Smooth muscle cell (in vitro differentiated cells): ENCODE data around the gene TRPC1. TPM values are rescaled to one million over a fixed set of nuclear protein-coding genes. Genes with fewer than 3 reads are reported as not detected.

Source experiments
- DNase-seq: peaks from one replicate; lab custom pipeline; 2025; ENCODE audit not compliant: unreplicated experiment; lab: John Stamatoyannopoulos, UW
- H2AFZ ChIP-seq: fragments of 200-600 bp; sonication (generic); 2 replicates; pipeline ENCODE4 v1.6.0; 2016; ENCODE audit warnings: antibody characterized with exemption, low read depth, mild to moderate bottlenecking
- H3F3A ChIP-seq: fragments of 200-600 bp; sonication (generic); 2 replicates; pipeline ENCODE4 v1.6.0; 2017; ENCODE audit warnings: antibody characterized with exemption, low read depth
- H3K27ac ChIP-seq: fragments of 200-600 bp; sonication (generic); 2 replicates; pipeline ENCODE4 v1.5.1; 2016; ENCODE audit warnings: low read depth, mild to moderate bottlenecking
- H3K27me3 ChIP-seq: fragments of 200-600 bp; sonication (generic); 2 replicates; pipeline ENCODE4 v1.6.1; 2016; ENCODE audit warnings: low read depth, mild to moderate bottlenecking
- H3K36me3 ChIP-seq: fragments of 200-600 bp; sonication (generic); 2 replicates; pipeline ENCODE4 v1.5.1; 2016; ENCODE audit warnings: low read depth
- H3K4me1 ChIP-seq: fragments of 200-600 bp; sonication (generic); 2 replicates; pipeline ENCODE4 v1.5.1; 2016; ENCODE audit warnings: low read depth
- H3K4me2 ChIP-seq: fragments of 200-600 bp; sonication (generic); 2 replicates; pipeline ENCODE4 v1.6.0; 2016; ENCODE audit warnings: mild to moderate bottlenecking
- H3K4me3 ChIP-seq: fragments of 200-600 bp; sonication (generic); 2 replicates; pipeline ENCODE4 v1.5.1; 2016; ENCODE audit warnings: mild to moderate bottlenecking
- H3K79me2 ChIP-seq: fragments of 200-600 bp; sonication (generic); 2 replicates; pipeline ENCODE4 v1.6.0; 2016; ENCODE audit warnings: low read depth, mild to moderate bottlenecking
- H3K9ac ChIP-seq: fragments of 200-600 bp; sonication (generic); 2 replicates; pipeline ENCODE4 v1.6.0; 2016; ENCODE audit warnings: low read depth
- H3K9me3 ChIP-seq: fragments of 200-600 bp; sonication (generic); replicated peaks from 2 replicates; pipeline ENCODE4 v1.5.1; 2016; ENCODE audit warnings: low read depth
- H4K20me1 ChIP-seq: fragments of 200-600 bp; sonication (generic); 2 replicates; pipeline ENCODE4 v1.6.0; 2016; ENCODE audit warnings: low read depth
- CTCF ChIP-seq: fragments of 200-600 bp; sonication (generic); IDR thresholded peaks from 2 replicates; pipeline ENCODE4 v1.5.1; 2017; ENCODE audit warnings: borderline replicate concordance, mild to moderate bottlenecking, antibody characterized with exemption; ENCODE audit not compliant: insufficient read depth, poor library complexity, severe bottlenecking
- WGBS: methylation state at CpG from one replicate; pipeline ENCODE4 v1.1.7; 2016; ENCODE audit warnings: low lambda C conversion rate; 5-methylcytosine and 5-hydroxymethylcytosine counted together
- polyA plus RNA-seq: library from polyadenylated mRNA; unstranded; fragments of >200 nt; fragmentation: Nextera tagmentation; extraction: Ambion mirVana; gene quantifications from 2 replicates; pipeline ENCODE4 v1.2.1, GENCODE V29; 2016
- total RNA-seq: library from RNA; depleted of rRNA; stranded (reverse); fragments of >200 nt; gene quantifications from 2 replicates; pipeline ENCODE4 v1.2.3, GENCODE V29; 2014

TRPC1 gene
- total and polyA plus RNA-seq, 2 experiments from 2014 or later: 6.2 to 36.5 TPM

GRCh38 chr3:142817897-142818296 is 94.1 kb downstream of the TRPC1 start:
- WGBS: 94% methylated on average over 7 of the region's 7 CpGs
- Histone ChIP-seq H3K27me3 (no peaks in the 10 kb centered on the region), H3K79me2 (no peaks in the 10 kb centered on the region), H3F3A (no peaks in the 10 kb centered on the region), H3K4me1 (no peaks in the 10 kb centered on the region), H3K36me3 (no peaks in the 10 kb centered on the region), H3K9ac (no peak overlapping the region), H3K4me2 (no peak overlapping the region), H3K9me3 (no peaks in the 10 kb centered on the region), H3K4me3 (no peak overlapping the region), H4K20me1 (no peaks in the 10 kb centered on the region), H3K27ac (no peak overlapping the region), H2AFZ (no peak overlapping the region)
- TF ChIP-seq CTCF: no peak
- DNase-seq: no peak

GRCh38 chr3:142818651-142819050 is 94.8 kb downstream of the TRPC1 start:
- TF ChIP-seq CTCF: no peak
- H3K36me3 ChIP-seq: no peaks in the 10 kb centered on the region
- H2AFZ ChIP-seq: no peak overlapping the region
- no peak for DNase-seq
- H3K4me1 ChIP-seq: no peaks in the 10 kb centered on the region
- H4K20me1 ChIP-seq: no peaks in the 10 kb centered on the region
- WGBS: 91% methylated on average over 9 of the region's 9 CpGs
- no peaks in the 10 kb centered on the region for H3K9me3 ChIP-seq
- no peak overlapping the region for H3K27ac ChIP-seq
- no peaks in the 10 kb centered on the region for H3F3A ChIP-seq
- H3K4me3 ChIP-seq: no peak overlapping the region
- no peaks in the 10 kb centered on the region for H3K27me3 ChIP-seq
- H3K79me2 ChIP-seq: no peaks in the 10 kb centered on the region
- H3K4me2 ChIP-seq: no peak overlapping the region
- H3K9ac ChIP-seq: no peak overlapping the region

GRCh38 chr3:142819179-142819578 is 95.3 kb downstream of the TRPC1 start:
- no peak overlapping the region for H3K4me3 ChIP-seq
- no peak overlapping the region for H3K4me2 ChIP-seq
- H3K36me3 ChIP-seq: no peaks in the 10 kb centered on the region
- TF ChIP-seq CTCF: no peak
- H3K27me3 ChIP-seq: no peaks in the 10 kb centered on the region
- no peak overlapping the region for H2AFZ ChIP-seq
- no peaks in the 10 kb centered on the region for H3K9me3 ChIP-seq
- DNase-seq: no peak
- no peaks in the 10 kb centered on the region for H3K79me2 ChIP-seq
- no peak overlapping the region for H3K27ac ChIP-seq
- no peaks in the 10 kb centered on the region for H3F3A ChIP-seq
- no peak overlapping the region for H3K9ac ChIP-seq
- no peaks in the 10 kb centered on the region for H4K20me1 ChIP-seq
- H3K4me1 ChIP-seq: no peaks in the 10 kb centered on the region

GRCh38 chr3:142828703-142829305 is 105.0 kb downstream of the TRPC1 start:
- 26% methylated on average over 9 of the region's 9 CpGs for WGBS
- H3K9me3 ChIP-seq: no peaks in the 10 kb centered on the region
- H3F3A ChIP-seq: no peaks in the 10 kb centered on the region
- no peaks in the 10 kb centered on the region for H3K36me3 ChIP-seq
- H3K4me1 ChIP-seq: no peaks in the 10 kb centered on the region
- H3K4me2 ChIP-seq: no peak overlapping the region
- H3K79me2 ChIP-seq: no peaks in the 10 kb centered on the region
- no peaks in the 10 kb centered on the region for H4K20me1 ChIP-seq
- no peak overlapping the region for H3K9ac ChIP-seq
- no peaks in the 10 kb centered on the region for H3K27me3 ChIP-seq
- peak; percentile 88 for TF ChIP-seq CTCF
- DNase-seq: peak; percentile 42
- H3K27ac ChIP-seq: no peak overlapping the region
- H3K4me3 ChIP-seq: no peak overlapping the region
- H2AFZ ChIP-seq: no peak overlapping the region
